Uterus (tissue), 4 donors: ENCODE data around the gene ALOX15. TPM values are rescaled to one million over a fixed set of nuclear protein-coding genes. Genes with fewer than 3 reads are reported as not detected.

ENCODE experiments used
- DNase-seq, 2 donors: peaks; one replicate each; pipeline ENCODE4 v3.0.0-alpha.2; 2019 to 2020
- H3K27ac ChIP-seq, 2 donors: fragments of 200-600 bp; sonication (generic); 1 replicate in 1 of 2; 2 replicates in 1 of 2; pipeline ENCODE4 v1.5.1; 2016 to 2018
- H3K27me3 ChIP-seq, 2 donors: fragments of 200-600 bp; sonication (generic); one replicate each; pipeline ENCODE4 v1.5.1; 2018 to 2019; ENCODE audit warnings: control low read depth in 1 of 2
- H3K36me3 ChIP-seq, 2 donors: fragments of 200-600 bp; sonication (generic); one replicate each; pipeline ENCODE4 v1.5.1; 2019; ENCODE audit warnings: control low read depth in 1 of 2
- H3K4me1 ChIP-seq, 2 donors: fragments of 200-600 bp; sonication (generic); one replicate each; pipeline ENCODE4 v1.5.1; 2018 to 2019; ENCODE audit warnings: control low read depth in 1 of 2
- H3K4me3 ChIP-seq, 2 donors: fragments of 200-600 bp; sonication (generic); 1 replicate in 1 of 2; 2 replicates in 1 of 2; pipeline ENCODE4 v1.5.1; 2018 to 2019; ENCODE audit warnings: mild to moderate bottlenecking in 1 of 2
- H3K9me3 ChIP-seq, 2 donors: fragments of 200-600 bp; sonication (generic); one replicate each; pipeline ENCODE4 v1.5.1; 2019; ENCODE audit warnings: control low read depth in 1 of 2
- CTCF ChIP-seq, 4 experiments: fragments of 200-600 bp in 2 of 4; fragments of 450-650 bp in 2 of 4; sonication (generic) in 2 of 4; IDR thresholded peaks; one replicate each; pipeline ENCODE4 v1.5.1; 2016 to 2019; ENCODE audit warnings: antibody characterized with exemption in 4 of 4, mild to moderate bottlenecking in 2 of 4, moderate library complexity in 1 of 4
- POLR2A ChIP-seq, 2 donors: fragments of 450-650 bp; IDR thresholded peaks; one replicate each; pipeline ENCODE4 v1.6.1; 2016; ENCODE audit warnings: antibody characterized with exemption in 2 of 2, mild to moderate bottlenecking in 1 of 2, moderate library complexity in 1 of 2
- intact Hi-C: fragments of 100-400 bp; cut with DNase I; formaldehyde crosslinking; loops from one replicate; pipeline ENCODE4 v1.15.1; 2023; ENCODE audit warnings: low total_unique reads
- small RNA-seq: library from RNA; depleted of rRNA; stranded (forward); fragments of <200 nt; gene quantifications from one replicate; pipeline ENCODE3, GENCODE V24; 2016
- total RNA-seq, 4 donors: library from RNA; depleted of rRNA in 3 of 4; stranded (reverse); fragments of >200 nt in 3 of 4; gene quantifications; one replicate each; pipeline versions ENCODE4 v1.1.0 to v1.2.4, GENCODE V29; 2014 to 2023
- donor health status: DM: yes; HTN: yes; CAD: no.

Gene ALOX15
- total RNA-seq, 4 donors from 2014 or later: 0.24 to 2.9 TPM; not detected in 2

GRCh38 chr17:4582101-4582501 lies 59.4 kb downstream of the ALOX15 start:
- Histone ChIP-seq H3K27ac (no peak overlapping the region), H3K4me1 (peaks cover 0 to 14% of the 10 kb centered on the region in 2 donors), H3K9me3 (no peaks in the 10 kb centered on the region), H3K4me3 (no peak overlapping the region), H3K36me3 (no peaks in the 10 kb centered on the region), H3K27me3 (no peaks in the 10 kb centered on the region)
- intact Hi-C loops: no loop called here
- DNase-seq: no peak
- TF ChIP-seq POLR2A (IDR thresholded peaks at IDR 0.05) (no peak), CTCF (IDR thresholded peaks at IDR 0.05) (no peak)

Small RNA genes within 50 kb of the gene (small RNA-seq; reads per million reads assigned to genes)
- not detected for gene RNU6-955P

Other genes starting within 250 kb of the ALOX15 start
- gene SPNS3, start 207.7 kb downstream of the ALOX15 start, total RNA-seq: under 1 TPM in 1 of 4 donors, not detected in 3; 0.69 TPM
- gene SPNS2, start 142.8 kb downstream of the ALOX15 start, total RNA-seq: 10 to 100 TPM in 2 of 4 donors, 1 to 10 TPM in 2; 3.8 to 40.5 (median 13.6) TPM
- gene MYBBP1A, start 86.3 kb downstream of the ALOX15 start, total RNA-seq: 10 to 100 TPM; 10.9 to 64.7 (median 25.2) TPM
- gene GGT6, start 81.1 kb downstream of the ALOX15 start, total RNA-seq: 1 to 10 TPM in 1 of 4 donors, under 1 TPM in 2, not detected in 1; 0.21 to 4.4 (median 0.29) TPM
- gene SMTNL2, start 57.1 kb downstream of the ALOX15 start, total RNA-seq: 10 to 100 TPM in 1 of 4 donors, 1 to 10 TPM in 2, not detected in 1; 5.7 to 12.0 (median 6.8) TPM
- 10 to 100 TPM in 3 of 4 donors, 1 to 10 TPM in 1; 7.4 to 56.8 (median 35.8) TPM for gene PELP1, start 62.5 kb upstream of the ALOX15 start, total RNA-seq
- gene ARRB2, start 69.0 kb upstream of the ALOX15 start, total RNA-seq: 10 to 100 TPM; 11.6 to 48.5 (median 40.8) TPM
- 100 to 1,000 TPM in 1 of 4 donors, 10 to 100 TPM in 2, 1 to 10 TPM in 1; 2.9 to 209 (median 14.0) TPM for gene MED11, start 89.8 kb upstream of the ALOX15 start, total RNA-seq
- under 1 TPM in 2 of 4 donors, not detected in 2; 0.58 to 0.69 TPM for gene ZMYND15, start 98.2 kb upstream of the ALOX15 start, total RNA-seq
- 1 to 10 TPM; 1.0 to 9.1 (median 7.1) TPM for gene CXCL16, start 98.2 kb upstream of the ALOX15 start, total RNA-seq
- not detected for gene TM4SF5, start 130.2 kb upstream of the ALOX15 start, total RNA-seq
- gene VMO1, start 144.7 kb upstream of the ALOX15 start, total RNA-seq: 1 to 10 TPM in 2 of 4 donors, not detected in 2; 1.3 to 2.2 TPM
- not detected for gene GLTPD2, start 147.3 kb upstream of the ALOX15 start, total RNA-seq
- gene PSMB6, start 154.5 kb upstream of the ALOX15 start, total RNA-seq: 10 to 100 TPM; 64.9 to 99.7 (median 87.3) TPM
- 10 to 100 TPM in 3 of 4 donors, 1 to 10 TPM in 1; 10.0 to 54.3 (median 25.1) TPM for gene PLD2, start 165.5 kb upstream of the ALOX15 start, total RNA-seq
- 10 to 100 TPM; 17.9 to 99.2 (median 27.9) TPM for gene MINK1, start 191.7 kb upstream of the ALOX15 start, total RNA-seq